Chondrocyte (in vitro differentiated cells): ENCODE results near the gene LTO1. TPM values are rescaled to one million over a fixed set of nuclear protein-coding genes. Genes with fewer than 3 reads are reported as not detected.
A peak's percentile ranks its signal among the peaks of the same experiment; 100 is the strongest.

Source experiments
- DNase-seq: peaks from one replicate; pipeline ENCODE4 v3.0.0; 2021; ENCODE audit warnings: mixed read lengths, low spot score
- H3K27ac Mint-ChIP-seq: one replicate; pipeline ENCODE4 v1.8.0; 2021; ENCODE audit warnings: mild to moderate bottlenecking, moderate library complexity, mixed read lengths; ENCODE audit not compliant: unreplicated experiment
- H3K27me3 Mint-ChIP-seq: 2 replicates; pipeline ENCODE4 v1.8.0; 2021; ENCODE audit warnings: low read depth, mixed read lengths
- H3K36me3 Mint-ChIP-seq: 2 replicates; pipeline ENCODE4 v1.8.0; 2021; ENCODE audit warnings: low read depth, mixed read lengths
- H3K4me1 Mint-ChIP-seq: 2 replicates; pipeline ENCODE4 v1.8.0; 2021; ENCODE audit warnings: low read depth, mild to moderate bottlenecking, mixed read lengths
- H3K4me3 Mint-ChIP-seq: one replicate; pipeline ENCODE4 v1.8.0; 2021; ENCODE audit warnings: mild to moderate bottlenecking, moderate library complexity, mixed read lengths; ENCODE audit not compliant: unreplicated experiment
- H3K9me3 Mint-ChIP-seq: 2 replicates; pipeline ENCODE4 v1.8.0; 2021; ENCODE audit warnings: low read depth, mixed read lengths
- total RNA-seq: library from RNA; stranded (reverse); gene quantifications from 3 replicates; pipeline ENCODE4 v1.2.1, GENCODE V29; 2021
- TF ChIP-seq, protein P1 (sequence below): fragments of 200-600 bp; sonication (generic); IDR thresholded peaks from 2 replicates; pipeline ENCODE4 v1.5.0; 2021; ENCODE audit warnings: antibody characterized with exemption, mild to moderate bottlenecking, moderate library complexity

LTO1 gene
- total RNA-seq, 1 donor from 2014 or later: 16.2 TPM

GRCh38 chr11:69671734-69672465, 3.3 kb downstream of the LTO1 start:
- H3K4me1 Mint-ChIP-seq: peaks cover 29% of the 10 kb centered on the region
- H3K4me3 Mint-ChIP-seq: no peak overlapping the region
- no peaks in the 10 kb centered on the region for H3K27me3 Mint-ChIP-seq
- no peak for DNase-seq
- H3K36me3 Mint-ChIP-seq: peaks cover 8% of the 10 kb centered on the region
- no peaks in the 10 kb centered on the region for H3K9me3 Mint-ChIP-seq
- TF ChIP-seq, protein P1, sequence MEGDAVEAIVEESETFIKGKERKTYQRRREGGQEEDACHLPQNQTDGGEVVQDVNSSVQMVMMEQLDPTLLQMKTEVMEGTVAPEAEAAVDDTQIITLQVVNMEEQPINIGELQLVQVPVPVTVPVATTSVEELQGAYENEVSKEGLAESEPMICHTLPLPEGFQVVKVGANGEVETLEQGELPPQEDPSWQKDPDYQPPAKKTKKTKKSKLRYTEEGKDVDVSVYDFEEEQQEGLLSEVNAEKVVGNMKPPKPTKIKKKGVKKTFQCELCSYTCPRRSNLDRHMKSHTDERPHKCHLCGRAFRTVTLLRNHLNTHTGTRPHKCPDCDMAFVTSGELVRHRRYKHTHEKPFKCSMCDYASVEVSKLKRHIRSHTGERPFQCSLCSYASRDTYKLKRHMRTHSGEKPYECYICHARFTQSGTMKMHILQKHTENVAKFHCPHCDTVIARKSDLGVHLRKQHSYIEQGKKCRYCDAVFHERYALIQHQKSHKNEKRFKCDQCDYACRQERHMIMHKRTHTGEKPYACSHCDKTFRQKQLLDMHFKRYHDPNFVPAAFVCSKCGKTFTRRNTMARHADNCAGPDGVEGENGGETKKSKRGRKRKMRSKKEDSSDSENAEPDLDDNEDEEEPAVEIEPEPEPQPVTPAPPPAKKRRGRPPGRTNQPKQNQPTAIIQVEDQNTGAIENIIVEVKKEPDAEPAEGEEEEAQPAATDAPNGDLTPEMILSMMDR: no peak
- no peak overlapping the region for H3K27ac Mint-ChIP-seq

DNA sequence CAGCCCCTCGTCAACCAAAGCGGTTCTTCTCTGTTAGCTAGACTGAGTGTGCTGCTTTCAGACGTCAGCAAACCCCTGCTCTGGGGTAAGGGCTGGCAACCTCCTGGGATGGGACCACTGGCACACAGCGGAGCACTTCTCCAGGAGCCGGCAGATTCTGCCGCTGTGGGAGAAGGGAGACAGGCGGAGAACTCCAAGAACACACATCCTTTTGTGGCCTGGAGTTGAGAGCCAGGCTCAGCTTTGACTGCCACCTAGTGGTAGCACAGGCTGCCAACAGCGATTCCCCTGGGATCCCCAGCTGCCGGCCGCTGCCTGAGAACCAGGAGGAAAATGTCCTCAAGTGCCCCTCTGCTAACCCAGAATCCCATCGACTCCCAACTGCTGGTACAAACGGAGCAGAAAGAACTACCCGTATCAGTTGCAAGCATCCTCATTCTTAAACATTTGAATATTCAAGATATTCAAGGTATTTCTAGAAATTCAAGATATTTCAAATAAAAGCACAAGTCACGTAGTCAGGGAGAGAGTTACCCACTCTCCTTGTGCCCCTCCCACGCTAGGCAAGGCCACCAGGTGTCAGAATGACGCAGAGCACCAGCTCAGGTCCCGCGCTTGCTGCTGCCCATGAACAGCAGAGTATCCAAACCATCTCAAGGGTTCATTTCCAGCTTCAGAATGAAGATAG, 4.9 kb downstream of the LTO1 start:
- Mint-ChIP-seq H3K27ac (peak overlapping the region; percentile 65), H3K4me1 (peaks cover 26% of the 10 kb centered on the region), H3K9me3 (no peaks in the 10 kb centered on the region), H3K4me3 (no peak overlapping the region), H3K27me3 (no peaks in the 10 kb centered on the region), H3K36me3 (peaks cover 8% of the 10 kb centered on the region)
- peak; percentile 90 for DNase-seq
- TF ChIP-seq, protein P1: peak; percentile 96

DNA sequence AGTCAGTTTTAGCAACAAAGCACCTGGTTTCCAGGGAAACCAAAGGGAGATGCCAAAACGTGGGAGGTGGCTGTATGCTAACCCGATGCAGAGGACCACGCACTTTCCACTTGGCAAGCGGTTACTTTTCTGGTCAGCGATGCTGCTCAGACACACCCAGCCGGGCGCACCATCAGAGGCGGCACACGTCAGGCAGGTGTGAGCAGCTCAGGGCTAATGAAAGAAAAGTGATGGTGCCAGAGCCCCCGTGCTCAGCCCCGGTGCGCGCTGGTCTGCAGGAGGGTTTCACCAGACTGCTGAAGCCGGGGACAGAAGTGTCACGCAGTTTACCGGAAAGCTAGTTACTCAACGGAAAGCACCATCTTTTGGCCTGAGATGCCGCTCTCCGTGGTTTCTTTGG, 5.7 kb downstream of the LTO1 start:
- TF ChIP-seq, protein P1: no peak
- H3K4me1 Mint-ChIP-seq: peaks cover 22% of the 10 kb centered on the region
- H3K4me3 Mint-ChIP-seq: no peak overlapping the region
- peaks cover 11% of the 10 kb centered on the region for H3K36me3 Mint-ChIP-seq
- H3K27me3 Mint-ChIP-seq: no peaks in the 10 kb centered on the region
- H3K27ac Mint-ChIP-seq: no peak overlapping the region
- DNase-seq: no peak
- H3K9me3 Mint-ChIP-seq: no peaks in the 10 kb centered on the region

GRCh38 chr11:69667619-69668604, 7.2 kb downstream of the LTO1 start:
- H3K36me3 Mint-ChIP-seq: peaks cover 11% of the 10 kb centered on the region
- H3K9me3 Mint-ChIP-seq: no peaks in the 10 kb centered on the region
- TF ChIP-seq, protein P1: no peak
- no peak for DNase-seq
- no peaks in the 10 kb centered on the region for H3K27me3 Mint-ChIP-seq
- no peak overlapping the region for H3K4me3 Mint-ChIP-seq
- H3K4me1 Mint-ChIP-seq: peaks cover 9% of the 10 kb centered on the region
- no peak overlapping the region for H3K27ac Mint-ChIP-seq
